Fibroblast of skin of abdomen (primary cell): Measurements from ENCODE around the gene MRPS33. TPM values are rescaled to one million over a fixed set of nuclear protein-coding genes. Genes with fewer than 3 reads are reported as not detected.
A peak's percentile ranks its signal among the peaks of the same experiment; 100 is the strongest.
"Not testable (repeated sequence)": the region's sequence is repeated elsewhere in the genome, so short reads cannot be mapped to it uniquely, and the experiment has no call there.

Experiments used
- DNase-seq: peaks from one replicate; pipeline ENCODE4 v3.0.0-alpha.2; 2013
- polyA plus RNA-seq, 2 experiments: library from polyadenylated mRNA; unstranded; fragments of 120-200 nt; gene quantifications; one replicate each; pipeline ENCODE4 v1.2.1, GENCODE V29; 2013; ENCODE audit not compliant: insufficient read length in 2 of 2

Gene MRPS33
- polyA plus RNA-seq (2013, experiment 1 of 2; ENCODE audit: insufficient read length), result 54.5 TPM
- 53.8 TPM for polyA plus RNA-seq (2013, experiment 2 of 2; ENCODE audit: insufficient read length)

- DNase-seq, result peak; percentile 95
Measured at GRCh38 chr7:141014524-141015395, at the start of gene MRPS33. MRPS33 (minus strand) TSS chr7:141014952; CDS start chr7:141010633, 4,319 bp downstream.

- no peak for DNase-seq
Measured at GRCh38 chr7:141057788-141058187, 43.0 kb upstream of the MRPS33 start.

GRCh38 chr7:141055146-141055545, 40.4 kb upstream of the MRPS33 start:
- no peak for DNase-seq

GRCh38 chr7:141053626-141054025, 38.9 kb upstream of the MRPS33 start:
- DNase-seq, result no peak

- DNase-seq, result no peak
Measured at GRCh38 chr7:141045842-141046620, 31.3 kb upstream of the MRPS33 start.

- DNase-seq, result no peak
Measured at GRCh38 chr7:141045126-141045841, 30.5 kb upstream of the MRPS33 start.

GRCh38 chr7:141043616-141044015, 28.9 kb upstream of the MRPS33 start:
- no peak for DNase-seq

GRCh38 chr7:141042222-141043193, 27.8 kb upstream of the MRPS33 start:
- no peak for DNase-seq

GRCh38 chr7:141039376-141039775, 24.6 kb upstream of the MRPS33 start:
- no peak for DNase-seq

GRCh38 chr7:141038100-141038499, 23.3 kb upstream of the MRPS33 start:
- not testable (repeated sequence) for DNase-seq

- DNase-seq, result not testable (repeated sequence)
Measured at GRCh38 chr7:141032539-141033323, 18.0 kb upstream of the MRPS33 start.

- DNase-seq, result no peak
Measured at GRCh38 chr7:141028767-141029166, 14.0 kb upstream of the MRPS33 start.

- no peak for DNase-seq
Measured at GRCh38 chr7:141027043-141027442, 12.3 kb upstream of the MRPS33 start.

- DNase-seq, result no peak
Measured at GRCh38 chr7:141024668-141025067, 9.9 kb upstream of the MRPS33 start.

- DNase-seq, result no peak
Measured at GRCh38 chr7:141023295-141023694, 8.5 kb upstream of the MRPS33 start.

GRCh38 chr7:141017555-141017954, 2.8 kb upstream of the MRPS33 start:
- DNase-seq, result no peak

GRCh38 chr7:141016349-141016748, 1.6 kb upstream of the MRPS33 start:
- DNase-seq, result no peak

- DNase-seq, result no peak
Measured at GRCh38 chr7:141014125-141014523, 628 bp downstream of the MRPS33 start.

- DNase-seq, result no peak
Measured at GRCh38 chr7:141013345-141013715, 1.4 kb downstream of the MRPS33 start.

GRCh38 chr7:141012696-141013344, 1.9 kb downstream of the MRPS33 start:
- no peak for DNase-seq
